Measurements from ENCODE around the gene KLHDC3.

The KLHDC3 gene

GRCh38 chr6:43045371-43045930, 31.4 kb downstream of the KLHDC3 start:
- Histone ChIP-seq H3K27me3 (ENCODE audit: insufficient read depth, poor library complexity, severe bottlenecking) (no peaks in the 10 kb centered on the region), H3K27ac (ENCODE audit: poor library complexity, severe bottlenecking) (no peak overlapping the region), H3K36me3 (ENCODE audit: low read depth) (peaks cover 57% of the 10 kb centered on the region), H3K9me3 (ENCODE audit: severe bottlenecking) (no peaks in the 10 kb centered on the region), H3K4me3 (ENCODE audit: severe bottlenecking) (no peak overlapping the region), H3K4me1 (ENCODE audit: insufficient read depth, poor library complexity, severe bottlenecking) (no peaks in the 10 kb centered on the region)
- no peak for TF ChIP-seq CTCF (IDR thresholded peaks at IDR 0.05; ENCODE audit: poor library complexity, severe bottlenecking)
- ATAC-seq (ENCODE audit: low read depth): no peak
- DNase-seq (ENCODE audit: low spot score): no peak

GRCh38 chr6:43047998-43048397, 33.9 kb downstream of the KLHDC3 start:
- ATAC-seq (ENCODE audit: low read depth): no peak
- Histone ChIP-seq H3K36me3 (ENCODE audit: low read depth) (peaks cover 61% of the 10 kb centered on the region), H3K9me3 (ENCODE audit: severe bottlenecking) (no peaks in the 10 kb centered on the region), H3K27ac (ENCODE audit: poor library complexity, severe bottlenecking) (no peak overlapping the region), H3K27me3 (ENCODE audit: insufficient read depth, poor library complexity, severe bottlenecking) (no peaks in the 10 kb centered on the region), H3K4me3 (ENCODE audit: severe bottlenecking) (no peak overlapping the region), H3K4me1 (ENCODE audit: insufficient read depth, poor library complexity, severe bottlenecking) (peaks cover 4% of the 10 kb centered on the region)
- TF ChIP-seq CTCF (IDR thresholded peaks at IDR 0.05; ENCODE audit: poor library complexity, severe bottlenecking): no peak
- no peak for DNase-seq (ENCODE audit: low spot score)

GRCh38 chr6:43050981-43051380, 36.9 kb downstream of the KLHDC3 start:
- no peak for ATAC-seq (ENCODE audit: low read depth)
- Histone ChIP-seq H3K36me3 (ENCODE audit: low read depth) (peaks cover 55% of the 10 kb centered on the region), H3K27me3 (ENCODE audit: insufficient read depth, poor library complexity, severe bottlenecking) (no peaks in the 10 kb centered on the region), H3K9me3 (ENCODE audit: severe bottlenecking) (no peaks in the 10 kb centered on the region), H3K4me3 (ENCODE audit: severe bottlenecking) (no peak overlapping the region), H3K27ac (ENCODE audit: poor library complexity, severe bottlenecking) (no peak overlapping the region), H3K4me1 (ENCODE audit: insufficient read depth, poor library complexity, severe bottlenecking) (peaks cover 5% of the 10 kb centered on the region)
- DNase-seq (ENCODE audit: low spot score): no peak
- no peak for TF ChIP-seq CTCF (IDR thresholded peaks at IDR 0.05; ENCODE audit: poor library complexity, severe bottlenecking)

DNA sequence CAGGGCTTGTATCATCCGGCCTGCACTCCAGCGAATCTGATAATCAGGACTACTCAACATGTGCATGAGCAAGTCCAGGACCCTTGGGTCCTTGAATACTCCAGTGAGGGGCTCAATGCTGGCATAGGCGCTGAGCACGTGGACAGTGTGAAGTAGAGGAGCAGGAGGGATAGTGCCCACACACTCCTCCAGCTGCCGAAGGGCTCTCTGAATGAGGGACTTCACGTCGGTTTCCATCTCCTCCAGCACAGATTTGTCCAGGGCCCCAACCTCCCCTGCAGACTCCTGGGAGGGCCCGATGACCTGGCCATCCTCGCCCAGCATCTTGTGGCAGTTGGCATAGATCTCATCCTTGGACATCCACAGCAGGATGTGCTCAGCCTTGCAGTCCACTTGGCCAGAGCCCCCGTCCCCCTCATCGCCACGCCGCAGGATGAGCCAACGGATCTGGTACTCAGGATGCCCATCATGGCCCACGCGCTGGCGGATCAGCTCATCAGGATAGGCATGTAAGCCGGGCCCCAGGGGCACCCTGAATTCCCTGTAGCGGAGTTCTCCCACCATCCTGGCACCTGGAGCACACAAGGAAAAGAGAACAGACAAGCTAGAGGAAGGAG, 38.3 kb downstream of the KLHDC3 start:
- Histone ChIP-seq H3K36me3 (ENCODE audit: low read depth) (peaks cover 61% of the 10 kb centered on the region), H3K27me3 (ENCODE audit: insufficient read depth, poor library complexity, severe bottlenecking) (no peaks in the 10 kb centered on the region), H3K4me1 (ENCODE audit: insufficient read depth, poor library complexity, severe bottlenecking) (peaks cover 5% of the 10 kb centered on the region), H3K9me3 (ENCODE audit: severe bottlenecking) (no peaks in the 10 kb centered on the region), H3K27ac (ENCODE audit: poor library complexity, severe bottlenecking) (peak overlapping the region; percentile 77), H3K4me3 (ENCODE audit: severe bottlenecking) (no peak overlapping the region)
- DNase-seq (ENCODE audit: low spot score) (no peak), ATAC-seq (ENCODE audit: low read depth) (no peak)
- no peak for TF ChIP-seq CTCF (IDR thresholded peaks at IDR 0.05; ENCODE audit: poor library complexity, severe bottlenecking)

- Histone ChIP-seq H3K9me3 (ENCODE audit: severe bottlenecking) (no peaks in the 10 kb centered on the region), H3K4me1 (ENCODE audit: insufficient read depth, poor library complexity, severe bottlenecking) (peaks cover 5% of the 10 kb centered on the region), H3K4me3 (ENCODE audit: severe bottlenecking) (peak overlapping the region; percentile 83), H3K27me3 (ENCODE audit: insufficient read depth, poor library complexity, severe bottlenecking) (no peaks in the 10 kb centered on the region), H3K27ac (ENCODE audit: poor library complexity, severe bottlenecking) (peak overlapping the region; percentile 77), H3K36me3 (ENCODE audit: low read depth) (peaks cover 64% of the 10 kb centered on the region)
- DNase-seq (ENCODE audit: low spot score) (no peak), ATAC-seq (ENCODE audit: low read depth) (peak; percentile 24)
- no peak for TF ChIP-seq CTCF (IDR thresholded peaks at IDR 0.05; ENCODE audit: poor library complexity, severe bottlenecking)
Observed at GRCh38 chr6:43052842-43053544, 38.9 kb downstream of the KLHDC3 start.
